Stimulated activated CD8-positive, alpha-beta memory T cell treated with anti-CD3 and anti-CD28 coated beads, Interleukin-12 subunit alpha, Interleukin-12 subunit beta, amount 100 ng/mL, for 1 hour (primary cell): ENCODE results near the gene HS3ST6.
A peak's percentile ranks its signal among the peaks of the same experiment; 100 is the strongest.
"Not testable (repeated sequence)": the region's sequence is repeated elsewhere in the genome, so short reads cannot be mapped to it uniquely, and the experiment has no call there.

Source experiments
- DNase-seq: peaks from one replicate; pipeline ENCODE4 v3.0.0-alpha.2; 2020; ENCODE audit warnings: low read depth

HS3ST6 gene

GRCh38 chr16:1918351-1919326 is at the start of gene HS3ST6:
TSS of gene HS3ST6 (minus strand) at chr16:1918415. CDS start at chr16:1918323, 92 bp downstream.
- DNase-seq, result no peak

DNA sequence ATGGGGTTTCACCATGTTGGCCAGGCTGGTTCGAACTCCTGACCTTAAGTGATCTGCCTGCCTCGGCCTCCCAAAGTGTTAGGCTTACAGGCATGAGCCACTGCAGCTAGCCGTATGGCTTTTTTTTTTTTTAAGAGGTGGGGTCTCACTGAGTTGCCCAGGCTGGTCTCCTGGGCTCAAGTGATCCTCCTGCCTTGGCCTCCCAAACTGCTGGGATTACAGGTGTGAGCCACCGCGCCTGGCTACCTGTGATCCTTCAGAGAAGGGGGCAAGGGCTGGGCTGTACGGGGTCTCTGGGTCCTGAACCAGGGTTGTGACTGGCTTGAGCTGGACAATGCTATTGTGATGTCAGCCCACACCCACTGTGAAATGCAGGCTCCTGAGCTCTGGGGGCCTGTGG is 48.2 kb upstream of the HS3ST6 start, which contains the start of gene RNF151:
RNF151 (plus strand) TSS at position 397 of the 400 bp plus-strand sequence. CDS start 26 bp downstream, outside the sequence.
- no peak for DNase-seq

GRCh38 chr16:1965396-1966001 is 47.3 kb upstream of the HS3ST6 start:
- no peak for DNase-seq

GRCh38 chr16:1964506-1965395 is 46.5 kb upstream of the HS3ST6 start, which contains the start of gene RPS2:
TSS of gene RPS2 (minus strand) at chr16:1964826. CDS start at chr16:1964625, 201 bp downstream.
- peak; percentile 94 for DNase-seq

DNA sequence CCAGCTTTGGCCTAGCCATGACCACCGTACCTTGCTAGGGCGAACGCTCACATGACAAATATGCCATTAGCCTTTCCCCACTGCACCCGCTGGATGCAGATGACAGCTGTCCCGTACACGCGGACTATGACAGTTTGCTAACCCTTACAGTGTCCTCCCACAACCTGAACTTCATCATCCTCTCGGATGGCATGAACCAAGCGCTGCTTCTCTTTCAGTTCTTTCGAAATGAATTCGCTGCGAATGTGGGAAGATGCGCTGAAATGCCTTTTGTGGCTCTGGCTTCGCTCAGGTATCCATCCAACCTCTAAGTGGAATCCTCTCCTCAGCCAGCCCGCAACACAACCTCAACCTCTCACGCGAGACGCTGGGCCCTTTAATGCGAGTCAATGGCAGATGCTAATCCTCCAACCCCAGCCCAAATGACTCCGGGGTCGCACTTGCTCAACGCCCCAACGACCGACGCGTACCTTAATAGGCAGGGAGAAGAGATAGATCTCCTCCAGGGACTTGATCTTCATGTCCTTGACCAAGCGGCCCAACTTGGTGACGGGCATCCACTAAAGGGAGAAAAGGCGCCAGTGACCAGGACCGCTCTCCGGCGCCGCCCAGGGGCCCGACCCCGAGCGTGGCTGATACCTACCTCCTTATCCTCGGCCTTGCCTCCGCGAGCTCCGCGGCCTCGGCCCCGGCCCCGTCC is 45.7 kb upstream of the HS3ST6 start:
- DNase-seq, result no peak

DNA sequence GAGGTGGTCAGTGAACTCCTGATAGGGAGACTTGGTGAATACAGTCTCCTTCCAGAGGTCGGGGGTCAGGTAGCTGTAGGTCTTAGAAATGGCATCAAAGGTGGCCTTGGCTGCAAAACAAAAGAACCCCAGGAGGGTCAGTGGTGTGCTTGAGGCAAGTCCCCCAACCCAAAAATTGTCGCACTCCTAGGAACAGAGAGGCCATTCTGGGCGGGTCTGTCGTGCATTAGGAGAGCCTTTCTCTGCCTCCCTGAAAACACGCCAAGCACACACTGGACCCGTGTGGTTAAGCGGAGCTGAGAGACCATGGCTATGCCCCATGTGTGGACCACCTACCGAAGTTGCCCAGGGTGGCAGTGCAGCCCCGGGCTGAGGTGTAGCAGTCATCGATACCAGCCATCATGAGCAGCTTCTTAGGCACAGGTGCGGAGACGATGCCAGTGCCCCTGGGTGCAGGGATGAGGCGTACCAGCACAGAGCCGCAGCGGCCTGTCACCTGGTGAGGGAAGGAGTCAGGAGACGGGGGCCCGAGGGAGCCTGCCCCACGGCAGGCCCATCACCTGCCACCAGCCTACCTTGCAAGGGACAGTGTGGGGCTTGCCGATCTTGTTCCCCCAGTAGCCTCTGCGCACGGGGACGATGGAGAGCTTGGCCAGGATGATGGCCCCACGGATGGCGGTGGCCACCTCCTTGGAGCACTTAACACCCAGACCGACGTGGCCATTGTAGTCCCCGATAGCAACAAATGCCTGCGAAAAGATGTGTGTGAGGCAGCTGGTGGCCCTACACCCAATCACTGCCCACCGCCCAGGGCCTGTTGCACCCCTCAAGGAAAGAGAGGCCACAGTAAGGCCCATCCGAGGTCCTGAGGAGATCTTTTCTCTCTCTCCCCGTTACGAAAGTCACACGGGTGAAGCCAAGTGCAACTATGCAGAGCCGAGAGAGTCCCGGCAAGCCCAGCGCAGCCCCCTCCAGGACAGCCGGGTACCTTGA is 44.2 kb upstream of the HS3ST6 start:
- not testable (repeated sequence) for DNase-seq

DNA sequence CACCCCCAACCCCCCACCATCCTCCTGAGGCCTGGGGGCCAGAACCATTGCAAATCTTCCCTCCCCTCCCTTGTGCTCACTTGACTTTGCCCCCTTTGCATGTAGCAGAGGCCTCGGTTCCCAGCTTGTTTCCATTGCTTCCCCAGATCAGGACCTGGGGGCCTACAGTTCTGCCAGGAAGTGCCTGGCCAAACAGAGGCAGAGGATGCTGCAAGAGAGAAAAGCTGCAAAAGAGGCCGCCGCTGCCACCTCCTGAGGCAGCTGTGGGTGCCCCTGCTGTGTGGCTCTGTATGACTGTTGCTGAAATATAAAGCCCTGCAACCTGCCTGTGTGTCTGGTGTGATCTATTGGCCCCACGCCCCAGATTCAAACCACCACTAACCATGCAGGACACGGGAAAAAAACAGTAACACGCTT is 43.4 kb upstream of the HS3ST6 start:
- DNase-seq, result no peak

GRCh38 chr16:1960665-1961630 is 42.7 kb upstream of the HS3ST6 start:
- DNase-seq, result no peak

GRCh38 chr16:1959269-1960039 is 41.2 kb upstream of the HS3ST6 start, which contains the start of gene NDUFB10:
TSS of gene NDUFB10 (plus strand) at chr16:1959538. CDS start at chr16:1959625, 87 bp downstream.
- DNase-seq, result peak; percentile 89

- no peak for DNase-seq
Observed at GRCh38 chr16:1958715-1959268, 40.6 kb upstream of the HS3ST6 start.

DNA sequence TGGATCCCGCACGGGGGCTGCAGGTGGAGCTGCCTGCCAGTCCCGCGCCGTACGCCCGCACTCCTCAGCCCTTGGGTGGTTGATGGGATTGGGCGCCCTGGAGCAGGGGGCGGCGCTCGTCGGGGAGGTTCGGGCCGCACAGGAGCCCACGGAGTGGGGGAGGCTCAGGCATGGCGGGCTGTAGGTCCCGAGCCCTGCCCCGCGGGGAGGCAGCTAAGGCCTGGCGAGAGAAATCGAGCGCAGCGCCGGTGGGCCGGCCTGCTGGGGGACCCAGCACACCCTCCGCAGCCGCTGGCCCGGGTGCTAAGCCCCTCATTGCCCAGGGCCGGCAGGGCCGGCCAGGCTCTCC is 39.9 kb upstream of the HS3ST6 start:
- not testable (repeated sequence) for DNase-seq

DNA sequence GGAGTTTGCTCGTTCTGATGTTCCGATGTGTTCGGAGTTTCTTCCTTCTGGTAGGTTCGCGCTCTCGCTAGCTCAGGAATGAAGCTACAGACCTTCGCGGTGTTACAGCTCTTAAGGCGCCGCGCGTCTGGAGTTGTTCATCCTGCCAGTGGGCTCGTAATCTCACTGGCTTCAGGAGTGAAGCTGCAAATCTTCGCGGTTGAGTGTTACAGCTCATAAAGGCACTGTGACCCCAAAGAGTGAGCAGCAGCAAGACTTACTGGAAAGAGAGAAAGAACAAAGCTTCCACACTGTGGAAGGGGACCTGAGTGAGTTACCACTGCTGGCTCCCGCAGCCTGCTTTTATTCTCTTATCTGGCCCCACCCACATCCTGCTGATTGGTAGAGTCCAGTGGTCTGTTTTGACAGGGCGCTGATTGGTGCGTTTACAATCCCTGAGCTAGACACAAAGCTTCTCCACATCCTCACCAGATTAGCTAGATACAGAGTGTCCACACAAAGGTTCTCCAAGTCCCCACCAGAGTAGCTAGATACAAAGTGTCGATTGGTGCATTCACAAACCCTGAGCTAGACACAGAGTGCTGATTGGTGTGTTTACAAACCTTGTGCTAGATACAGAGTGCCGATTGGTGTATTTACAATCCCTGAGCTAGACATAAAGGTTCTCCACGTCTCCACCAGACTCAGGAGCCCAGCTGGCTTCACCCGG is 39.4 kb upstream of the HS3ST6 start:
- not testable (repeated sequence) for DNase-seq

DNA sequence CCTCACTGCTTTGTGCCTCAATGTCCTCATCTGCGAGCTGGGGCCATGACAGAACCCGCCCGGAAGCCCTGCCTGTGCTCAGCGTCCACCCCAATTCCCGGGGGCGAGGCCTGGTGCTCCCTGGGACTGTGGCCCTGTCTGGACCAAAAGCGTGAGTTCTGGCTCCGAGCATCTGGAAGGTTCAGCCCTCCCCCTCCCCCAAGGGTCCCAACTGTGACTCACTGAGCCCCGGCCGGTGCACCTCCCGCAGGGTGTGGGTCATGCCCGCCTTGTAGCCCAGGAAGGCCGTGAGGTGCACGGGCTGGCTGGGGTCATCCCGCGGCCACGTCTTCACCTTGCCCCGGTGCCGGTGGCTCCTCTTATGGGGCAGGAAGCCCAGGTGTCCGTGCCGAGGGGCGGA is 35.5 kb upstream of the HS3ST6 start:
- no peak for DNase-seq

DNA sequence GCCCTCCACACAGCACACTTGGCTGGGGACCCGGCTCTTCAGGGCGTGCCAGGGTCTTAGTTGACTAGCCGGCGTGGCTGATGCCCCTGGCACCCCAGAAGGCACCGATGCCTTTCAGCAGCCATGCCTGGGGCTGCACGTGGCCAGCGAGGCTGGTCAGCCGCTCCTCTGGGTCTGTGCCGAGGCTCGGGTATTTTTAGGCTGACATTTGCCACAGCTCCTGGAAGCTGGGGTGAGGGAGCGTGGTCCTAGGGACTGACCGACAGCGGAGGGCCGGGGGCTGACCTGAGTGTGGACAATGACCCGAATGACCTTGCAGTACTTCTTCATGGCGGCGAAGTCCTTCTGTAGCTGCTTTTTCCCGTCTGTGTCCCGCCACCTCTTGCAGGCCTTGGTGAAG is 32.3 kb upstream of the HS3ST6 start:
- DNase-seq, result no peak

GRCh38 chr16:1950047-1950446 is 31.8 kb upstream of the HS3ST6 start:
- no peak for DNase-seq

GRCh38 chr16:1949507-1949906 is 31.3 kb upstream of the HS3ST6 start:
- no peak for DNase-seq

DNA sequence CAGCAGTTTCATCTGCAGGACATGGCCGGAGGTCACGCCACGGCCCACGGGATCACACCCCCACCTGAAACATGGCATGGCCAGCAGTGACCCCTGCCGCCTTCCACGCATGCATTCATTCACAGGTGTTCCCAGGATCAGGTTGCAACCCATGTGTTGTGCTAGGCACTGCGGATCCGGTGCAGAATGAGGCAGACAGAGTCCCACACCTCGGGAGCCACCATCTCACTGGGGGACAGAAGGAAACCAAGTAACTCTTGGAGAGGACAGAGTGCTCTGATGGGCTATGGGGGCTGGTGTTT is 29.1 kb upstream of the HS3ST6 start:
- no peak for DNase-seq
